GDM1 (cell line): ENCODE results near the gene SULT4A1.
"Not testable (repeated sequence)": the region's sequence is repeated elsewhere in the genome, so short reads cannot be mapped to it uniquely, and the experiment has no call there.

Experiments
- DNase-seq: peaks from one replicate; lab custom pipeline; 2025; lab: John Stamatoyannopoulos, UW

Gene SULT4A1

GRCh38 chr22:43862074-43862881, at the start of gene SULT4A1:
SULT4A1 (minus strand) TSS chr22:43862513; CDS start chr22:43862382, 131 bp downstream.
- DNase-seq, result peak; percentile 8

GRCh38 chr22:43911351-43911750, 49.0 kb upstream of the SULT4A1 start:
- no peak for DNase-seq

GRCh38 chr22:43910178-43910695, 47.9 kb upstream of the SULT4A1 start:
- no peak for DNase-seq

GRCh38 chr22:43909708-43910107, 47.4 kb upstream of the SULT4A1 start:
- DNase-seq, result no peak

- DNase-seq, result no peak
These were observed 43.4 kb upstream of the SULT4A1 start for GRCh38 chr22:43905681-43906080.

GRCh38 chr22:43904412-43904811, 42.1 kb upstream of the SULT4A1 start:
- DNase-seq, result not testable (repeated sequence)

GRCh38 chr22:43903033-43903432, 40.7 kb upstream of the SULT4A1 start:
- not testable (repeated sequence) for DNase-seq

- no peak for DNase-seq
These were observed 39.8 kb upstream of the SULT4A1 start for GRCh38 chr22:43901976-43902643.

- DNase-seq, result no peak
These were observed 37.9 kb upstream of the SULT4A1 start for GRCh38 chr22:43900206-43900605.

- DNase-seq, result no peak
These were observed 35.5 kb upstream of the SULT4A1 start for GRCh38 chr22:43897751-43898261.

- no peak for DNase-seq
These were observed 33.8 kb upstream of the SULT4A1 start for GRCh38 chr22:43895986-43896645.

- no peak for DNase-seq
These were observed 31.8 kb upstream of the SULT4A1 start for GRCh38 chr22:43894122-43894521.

GRCh38 chr22:43893266-43893665, 31.0 kb upstream of the SULT4A1 start:
- DNase-seq, result no peak

GRCh38 chr22:43892183-43892894, 30.0 kb upstream of the SULT4A1 start:
- DNase-seq, result no peak

GRCh38 chr22:43891360-43892182, 29.3 kb upstream of the SULT4A1 start, which contains the start of gene PNPLA5:
PNPLA5 (minus strand) TSS chr22:43892013; CDS start chr22:43891880, 133 bp downstream.
- DNase-seq, result no peak

- no peak for DNase-seq
These were observed 28.6 kb upstream of the SULT4A1 start for GRCh38 chr22:43890901-43891331.

GRCh38 chr22:43889860-43890253, 27.5 kb upstream of the SULT4A1 start:
- no peak for DNase-seq

- no peak for DNase-seq
These were observed 27.0 kb upstream of the SULT4A1 start for GRCh38 chr22:43889201-43889859.

- DNase-seq, result no peak
These were observed 26.4 kb upstream of the SULT4A1 start for GRCh38 chr22:43888740-43889139.

GRCh38 chr22:43887391-43887790, 25.1 kb upstream of the SULT4A1 start:
- DNase-seq, result no peak
